H1 (cell line): ENCODE measurements around the gene CD84. TPM values are rescaled to one million over a fixed set of nuclear protein-coding genes. Genes with fewer than 3 reads are reported as not detected.

Experiments
- CTCF ChIA-PET: fragments of 300-600 bp; sonication (Branson Sonifier 250); formaldehyde crosslinking; loops from one replicate; lab custom pipeline; 2021; ENCODE audit not compliant: partially characterized antibody; lab: Charles Lee
- POLR2A ChIA-PET: fragments of 300-600 bp; sonication (Branson Sonifier 250); formaldehyde crosslinking; loops from one replicate; lab custom pipeline; 2021; ENCODE audit warnings: inconsistent platforms; ENCODE audit not compliant: partially characterized antibody; lab: Charles Lee
- DNase-seq, 2 experiments: peaks; one replicate each; pipeline versions ENCODE4 v3.0.0 to v3.0.0-alpha.2; 2010 to 2022; ENCODE audit warnings: low spot score in 2 of 2, low read depth in 1 of 2, mixed read lengths in 1 of 2
- FAIRE-seq: peaks from 2 replicates; lab custom pipeline; 2011; peaks lifted over from hg19 to GRCh38; lab: Jason Lieb, UNC
- H2AFZ ChIP-seq: 2 replicates; pipeline ENCODE4 v1.8.1; 2012; ENCODE audit warnings: low read length, inconsistent platforms
- H2AK5ac ChIP-seq: 2 replicates; pipeline ENCODE4 v1.6.1; 2013; ENCODE audit warnings: low read depth, low read length
- H2BK120ac ChIP-seq: replicated peaks from 2 replicates; pipeline ENCODE3; 2013; ENCODE audit warnings: low read depth, low read length, inconsistent platforms
- H2BK12ac ChIP-seq: 2 replicates; pipeline ENCODE4 v1.6.1; 2013; ENCODE audit warnings: low read depth, low read length
- H2BK15ac ChIP-seq: 2 replicates; pipeline ENCODE4 v1.6.1; 2013; ENCODE audit warnings: low read length
- H2BK20ac ChIP-seq: 2 replicates; pipeline ENCODE4 v1.6.1; 2013; ENCODE audit warnings: low read length
- H2BK5ac ChIP-seq: 2 replicates; pipeline ENCODE4 v1.6.1; 2013; ENCODE audit warnings: low read depth, low read length
- H3K14ac ChIP-seq: 2 replicates; pipeline ENCODE4 v1.6.1; 2013; ENCODE audit warnings: inconsistent platforms; ENCODE audit not compliant: insufficient read length
- H3K18ac ChIP-seq: 2 replicates; pipeline ENCODE4 v1.6.1; 2013; ENCODE audit warnings: low read length; ENCODE audit errors: extremely low read depth
- H3K23ac ChIP-seq: 2 replicates; pipeline ENCODE4 v1.6.1; 2013; ENCODE audit warnings: inconsistent platforms; ENCODE audit not compliant: insufficient read length
- H3K23me2 ChIP-seq: 2 replicates; pipeline ENCODE4 v1.6.1; 2013; ENCODE audit warnings: low read depth, low read length
- H3K27ac ChIP-seq: 2 replicates; pipeline ENCODE4 v1.6.1; 2011; ENCODE audit warnings: low read depth, low read length, inconsistent platforms
- H3K27me3 ChIP-seq, 4 experiments: replicated peaks in 1 of 4; 1 replicate in 1 of 4; 2 replicates in 3 of 4; pipeline versions ENCODE4 v1.6.1 to v1.8.1; 2011 to 2013; ENCODE audit warnings: low read length in 3 of 4, mild to moderate bottlenecking in 3 of 4, inconsistent platforms in 2 of 4, mixed read lengths in 2 of 4, moderate library complexity in 1 of 4; ENCODE audit not compliant: control insufficient read depth in 3 of 4, insufficient read depth in 3 of 4; ENCODE audit errors: extremely low read depth in 1 of 4
- H3K36me3 ChIP-seq, 4 experiments: 2 replicates each; pipeline versions ENCODE4 v1.6.1 to v1.8.1; 2011 to 2013; ENCODE audit warnings: mild to moderate bottlenecking in 4 of 4, low read length in 3 of 4, moderate library complexity in 2 of 4, control low read depth in 1 of 4, inconsistent platforms in 1 of 4; ENCODE audit not compliant: insufficient read depth in 4 of 4, control insufficient read depth in 2 of 4
- H3K4ac ChIP-seq: replicated peaks from 2 replicates; pipeline ENCODE3; 2013; ENCODE audit warnings: low read length, low read depth, mixed read lengths, inconsistent platforms; ENCODE audit not compliant: insufficient read length
- H3K4me1 ChIP-seq, 4 experiments: replicated peaks in 1 of 4; 1 replicate in 1 of 4; 2 replicates in 3 of 4; pipeline versions ENCODE4 v1.6.1 to v1.8.1; 2011 to 2013; ENCODE audit warnings: low read length in 3 of 4, inconsistent platforms in 2 of 4, mixed read lengths in 1 of 4; ENCODE audit not compliant: insufficient read depth in 4 of 4, control insufficient read depth in 3 of 4
- H3K4me2 ChIP-seq, 2 experiments: 2 replicates each; pipeline versions ENCODE4 v1.6.1 to v1.8.1; 2011 to 2013; ENCODE audit warnings: low read depth in 2 of 2, low read length in 2 of 2, control low read depth in 1 of 2, inconsistent platforms in 1 of 2, mild to moderate bottlenecking in 1 of 2; ENCODE audit not compliant: insufficient read depth in 1 of 2
- H3K4me3 ChIP-seq, 4 experiments: fragments of 200-600, 300-600 bp in 1 of 4; sonication (generic), shearing (Covaris generic), sonication (Bioruptor Twin) in 1 of 4; 2 replicates each; pipeline versions ENCODE4 v1.5.1 to v1.8.1; 2011 to 2016; ENCODE audit warnings: low read length in 4 of 4, low read depth in 3 of 4, control low read depth in 2 of 4, inconsistent platforms in 2 of 4, mild to moderate bottlenecking in 2 of 4, mixed read lengths in 1 of 4, moderate library complexity in 1 of 4; ENCODE audit not compliant: insufficient read depth in 2 of 4; ENCODE audit errors: extremely low read depth in 1 of 4
- H3K56ac ChIP-seq: replicated peaks from 2 replicates; pipeline ENCODE3; 2013; ENCODE audit warnings: low read depth, mild to moderate bottlenecking, mixed read lengths, low read length, inconsistent platforms; ENCODE audit not compliant: insufficient read length
- H3K79me1 ChIP-seq: 2 replicates; pipeline ENCODE4 v1.6.1; 2013; ENCODE audit warnings: low read depth, low read length, control low read depth
- H3K79me2 ChIP-seq, 2 experiments: 2 replicates each; pipeline versions ENCODE4 v1.6.1 to v1.8.1; 2012 to 2013; ENCODE audit warnings: low read length in 2 of 2, mild to moderate bottlenecking in 2 of 2, inconsistent platforms in 1 of 2; ENCODE audit not compliant: insufficient read depth in 2 of 2, control insufficient read depth in 1 of 2
- H3K9ac ChIP-seq, 4 experiments: replicated peaks in 1 of 4; 1 replicate in 1 of 4; 2 replicates in 3 of 4; pipeline versions ENCODE4 v1.6.1 to v1.8.1; 2011 to 2013; ENCODE audit warnings: low read depth in 3 of 4, low read length in 3 of 4, control low read depth in 2 of 4, mild to moderate bottlenecking in 2 of 4, moderate library complexity in 2 of 4, inconsistent platforms in 1 of 4; ENCODE audit errors: extremely low read depth in 1 of 4
- H3K9me3 ChIP-seq, 2 experiments: 2 replicates each; pipeline versions ENCODE4 v1.6.1 to v1.8.1; 2012 to 2013; ENCODE audit warnings: mild to moderate bottlenecking in 2 of 2, moderate library complexity in 2 of 2, control low read depth in 1 of 2, inconsistent platforms in 1 of 2, low read depth in 1 of 2, low read length in 1 of 2, mixed read lengths in 1 of 2; ENCODE audit not compliant: insufficient read depth in 2 of 2
- H4K20me1 ChIP-seq, 2 experiments: replicated peaks in 1 of 2; 2 replicates each; pipeline versions ENCODE3 to v1.8.1; 2011 to 2013; ENCODE audit warnings: inconsistent platforms in 2 of 2, low read length in 2 of 2, mild to moderate bottlenecking in 1 of 2; ENCODE audit not compliant: insufficient read depth in 2 of 2, control insufficient read depth in 1 of 2
- H4K5ac ChIP-seq: 2 replicates; pipeline ENCODE4 v1.6.1; 2013; ENCODE audit warnings: low read length, low read depth, mixed read lengths, inconsistent platforms; ENCODE audit not compliant: insufficient read length
- H4K8ac ChIP-seq: 2 replicates; pipeline ENCODE4 v1.8.0; 2013; ENCODE audit warnings: mild to moderate bottlenecking, moderate library complexity, low read length, inconsistent platforms; ENCODE audit not compliant: insufficient read depth; ENCODE audit errors: extremely low read depth
- H4K91ac ChIP-seq: replicated peaks from 2 replicates; pipeline ENCODE3; 2013; ENCODE audit warnings: low read length, mixed read lengths, inconsistent platforms; ENCODE audit not compliant: insufficient read length
- BACH1 ChIP-seq: IDR thresholded peaks from 2 replicates; pipeline ENCODE4 v1.6.1; 2012; ENCODE audit warnings: low read length, improper control_type of control experiment
- BCL11A ChIP-seq, 2 experiments: IDR thresholded peaks; one replicate each; pipeline ENCODE4 v1.6.1; 2011; ENCODE audit warnings: low read depth in 2 of 2, low read length in 2 of 2, mild to moderate bottlenecking in 2 of 2
- BRCA1 ChIP-seq: IDR thresholded peaks from 2 replicates; pipeline ENCODE4 v1.6.1; 2012; ENCODE audit warnings: low read depth, low read length, improper control_type of control experiment
- CBX5 ChIP-seq: fragments of 300-800, 300-1000 bp; sonication (generic); IDR thresholded peaks from 2 replicates; pipeline ENCODE4 v1.7.1; 2016; ENCODE audit warnings: antibody characterized with exemption, low read length, low read depth
- CBX8 ChIP-seq: fragments of 300-800, 300-1000 bp; sonication (generic); IDR thresholded peaks from 2 replicates; pipeline ENCODE4 v1.7.1; 2016; ENCODE audit warnings: low read depth, low read length, borderline replicate concordance
- CEBPB ChIP-seq: IDR thresholded peaks from 2 replicates; pipeline ENCODE4 v1.6.1; 2012; ENCODE audit warnings: low read depth, low read length
- EP300 ChIP-seq, 2 experiments: IDR thresholded peaks; 1 replicate in 1 of 2; 2 replicates in 1 of 2; pipeline ENCODE4 v1.6.1; 2011 to 2012; ENCODE audit warnings: low read depth in 2 of 2, low read length in 2 of 2, mild to moderate bottlenecking in 2 of 2, borderline replicate concordance in 1 of 2, inconsistent platforms in 1 of 2, moderate library complexity in 1 of 2
- JUND ChIP-seq: IDR thresholded peaks from 2 replicates; pipeline ENCODE4 v1.6.1; 2011; ENCODE audit warnings: mild to moderate bottlenecking, improper control_type of control experiment, low read length
- NRF1 ChIP-seq: IDR thresholded peaks from 2 replicates; pipeline ENCODE4 v1.6.1; 2011; ENCODE audit warnings: mild to moderate bottlenecking, low read depth, low read length, improper control_type of control experiment
- TAF1 ChIP-seq: IDR thresholded peaks from 2 replicates; pipeline ENCODE4 v1.6.1; 2011; ENCODE audit warnings: mild to moderate bottlenecking, low read depth, low read length
- TBP ChIP-seq: IDR thresholded peaks from 2 replicates; pipeline ENCODE4 v1.6.1; 2011; ENCODE audit warnings: low read depth, low read length, improper control_type of control experiment
- ZNF274 ChIP-seq: IDR thresholded peaks from 2 replicates; pipeline ENCODE4 v1.7.0; 2012; ENCODE audit warnings: low read length, borderline replicate concordance; ENCODE audit errors: extremely low read depth
- WGBS, 2 experiments: shearing (Covaris generic) in 1 of 2; methylation state at CpG; one replicate each; pipeline versions ENCODE4 v1.1.6 to v1.1.7; 2013 to 2015; ENCODE audit warnings: low lambda C conversion rate in 2 of 2, mixed read lengths in 2 of 2, inconsistent platforms in 1 of 2, low coverage in 1 of 2, missing lambda C conversion rate in 1 of 2; ENCODE audit not compliant: insufficient replicate concordance in 2 of 2, insufficient coverage in 1 of 2, insufficient read length in 1 of 2; ENCODE audit errors: extremely low coverage in 1 of 2, missing lambda C conversion rate in 1 of 2; 5-methylcytosine and 5-hydroxymethylcytosine counted together
- polyA plus RNA-seq, 7 experiments: library from polyadenylated mRNA; depleted of rRNA in 3 of 7; stranded (reverse) in 5 of 7; unstranded in 2 of 7; fragments of >200 nt in 5 of 7; fragments of 200-250 nt in 2 of 7; gene quantifications; 1 replicate in 5 of 7; 2 replicates in 1 of 7; 4 replicates in 1 of 7; pipeline versions ENCODE4 v1.2.1 to v1.2.3, GENCODE V29; 2011 to 2013; ENCODE audit warnings: missing spikeins in 2 of 7, mixed read lengths in 2 of 7
- total RNA-seq: library from RNA; stranded (reverse); fragmentation: NEBNext Ultra II Directional; extraction: Animal tissue kit (Norgen Biotek cat#: 25700); gene quantifications from 2 replicates; pipeline ENCODE4 v1.2.1, GENCODE V29; 2021

The CD84 gene
- total and polyA plus RNA-seq, 2 of the 8 experiments (the other 6 are each of a cell fraction or from before 2014, with no cell fraction given), result not detected

DNA sequence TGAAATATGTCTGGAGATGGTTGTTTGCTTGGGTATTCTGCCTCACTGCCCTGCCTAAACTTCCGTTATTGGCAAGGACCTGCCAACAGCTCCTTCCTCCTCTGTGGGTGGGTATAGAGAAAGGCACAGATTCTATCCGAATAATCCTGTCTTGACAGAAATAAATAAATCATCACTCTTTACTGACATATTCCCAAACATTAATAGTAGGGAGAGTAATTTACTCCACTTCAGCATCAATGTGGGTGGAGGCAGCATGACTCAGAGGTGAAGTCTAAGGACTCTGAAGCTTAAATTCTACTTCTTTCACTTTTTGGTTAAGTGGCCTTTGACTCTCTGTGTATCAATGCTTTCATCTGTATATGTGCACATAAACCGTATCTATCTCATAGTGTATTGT, 2.9 kb downstream of the CD84 start:
- H3K56ac ChIP-seq, result no peak overlapping the region
- no peaks in the 10 kb centered on the region for H3K4me1 ChIP-seq
- H3K18ac ChIP-seq, result no peak overlapping the region
- CTCF ChIA-PET, result interaction anchor here (1.2 kb wide), 1 partner anchor 41 kb away, joined by 4 read pairs; no protein-coding TSS in a partner anchor
- 86% methylated on average over 3 of the region's 3 CpGs; no CpG with 5 or more reads in 1 of the 2 experiments for WGBS, 2 experiments
- no peak overlapping the region for H3K14ac ChIP-seq
- H3K9me3 ChIP-seq, result no peaks in the 10 kb centered on the region
- no peak overlapping the region for H3K9ac ChIP-seq
- no peak overlapping the region for H3K23ac ChIP-seq
- H2BK120ac ChIP-seq, result no peak overlapping the region
- no peaks in the 10 kb centered on the region for H3K79me1 ChIP-seq
- H3K4ac ChIP-seq, result no peak overlapping the region
- no peak overlapping the region for H4K5ac ChIP-seq
- no peak overlapping the region for H2BK5ac ChIP-seq
- TF ChIP-seq JUND (no peak), EP300 (IDR thresholded peaks at IDR 0.05; ENCODE audit: borderline replicate concordance in 1 of 2, low read depth in 2 of 2, low read length in 2 of 2) (no peak), CBX8 (no peak), ZNF274 (no peak), CBX5 (no peak), TBP (no peak), BCL11A (IDR thresholded peaks at IDR 0.05; ENCODE audit: low read depth in 2 of 2, low read length in 2 of 2) (no peak), TAF1 (no peak), CEBPB (no peak), BRCA1 (no peak), NRF1 (no peak), BACH1 (no peak)
- TF ChIP-seq, all 59 proteins: peak for 0
- no peak for DNase-seq
- no peak overlapping the region for H3K27ac ChIP-seq
- no peaks in the 10 kb centered on the region for H3K23me2 ChIP-seq
- no peak overlapping the region for H2AFZ ChIP-seq
- POLR2A ChIA-PET, result no interaction called here
- no peak overlapping the region for H3K4me3 ChIP-seq
- no peak overlapping the region for H2BK15ac ChIP-seq
- no peaks in the 10 kb centered on the region for H3K27me3 ChIP-seq
- no peak for FAIRE-seq
- no peak overlapping the region for H2BK12ac ChIP-seq
- no peaks in the 10 kb centered on the region for H3K36me3 ChIP-seq
- no peak overlapping the region for H3K4me2 ChIP-seq
- H4K8ac ChIP-seq, result no peak overlapping the region
- H2BK20ac ChIP-seq, result no peak overlapping the region
- H4K91ac ChIP-seq, result no peak overlapping the region
- H4K20me1 ChIP-seq, result no peaks in the 10 kb centered on the region
- H3K79me2 ChIP-seq, result no peaks in the 10 kb centered on the region
- no peak overlapping the region for H2AK5ac ChIP-seq
